ENCODE results near the gene PRUNE2. TPM values are rescaled to one million over a fixed set of nuclear protein-coding genes. Genes with fewer than 3 reads are reported as not detected.
A peak's percentile ranks its signal among the peaks of the same experiment; 100 is the strongest.

The PRUNE2 gene
- total RNA-seq, 4 donors from 2014 or later, result 586 to 728 (median 654) TPM

DNA sequence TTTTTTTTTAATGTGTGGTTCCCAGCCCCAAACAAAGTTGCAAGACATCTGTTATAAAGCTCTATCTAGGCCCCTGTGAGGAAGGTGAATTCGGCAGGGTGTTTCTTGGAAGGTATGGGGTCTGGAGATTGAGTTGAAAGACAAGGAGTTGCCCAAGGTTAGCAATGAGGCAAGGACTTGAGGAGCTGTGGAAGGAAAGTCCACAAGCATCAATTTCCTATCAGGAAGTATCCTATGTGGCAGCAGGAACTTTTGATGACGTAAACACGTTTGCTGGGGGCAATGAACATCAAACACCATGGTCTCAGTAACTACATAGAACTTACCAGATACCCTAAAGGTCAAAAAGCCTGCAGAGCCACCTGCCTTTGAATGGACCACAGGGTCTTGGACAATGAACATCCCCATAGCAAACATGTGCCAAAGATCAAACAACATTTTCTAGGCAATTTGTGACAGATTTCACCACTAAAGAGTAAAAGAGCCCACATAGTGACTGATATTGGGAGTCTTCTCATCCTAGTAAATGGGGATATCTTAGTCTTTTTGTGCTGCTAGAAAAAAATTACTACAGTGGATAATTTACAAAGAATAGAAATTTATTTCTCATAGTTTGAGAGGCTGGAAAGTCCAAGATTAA lies 301.9 kb downstream of the PRUNE2 start:
- 80% methylated on average over 3 of the region's 3 CpGs for WGBS
- Histone ChIP-seq H3K27me3 (peaks cover 0 to 3% (median 0%) of the 10 kb centered on the region in 4 donors), H3K4me1 (peaks cover 0 to 6% (median 0%) of the 10 kb centered on the region in 4 donors), H3K4me3 (no peak overlapping the region), H3K36me3 (no peaks in the 10 kb centered on the region), H3K9me3 (no peaks in the 10 kb centered on the region), H3K27ac (replicated peaks in 1 of 4) (no peak overlapping the region)
- TF ChIP-seq EP300 (IDR thresholded peaks at IDR 0.05) (no peak), POLR2AphosphoS5 (IDR thresholded peaks at IDR 0.05) (no peak)
- no peak for DNase-seq (ENCODE audit: extremely low spot score)
- intact Hi-C loops (cut with DNase I), result no loop called here

DNA sequence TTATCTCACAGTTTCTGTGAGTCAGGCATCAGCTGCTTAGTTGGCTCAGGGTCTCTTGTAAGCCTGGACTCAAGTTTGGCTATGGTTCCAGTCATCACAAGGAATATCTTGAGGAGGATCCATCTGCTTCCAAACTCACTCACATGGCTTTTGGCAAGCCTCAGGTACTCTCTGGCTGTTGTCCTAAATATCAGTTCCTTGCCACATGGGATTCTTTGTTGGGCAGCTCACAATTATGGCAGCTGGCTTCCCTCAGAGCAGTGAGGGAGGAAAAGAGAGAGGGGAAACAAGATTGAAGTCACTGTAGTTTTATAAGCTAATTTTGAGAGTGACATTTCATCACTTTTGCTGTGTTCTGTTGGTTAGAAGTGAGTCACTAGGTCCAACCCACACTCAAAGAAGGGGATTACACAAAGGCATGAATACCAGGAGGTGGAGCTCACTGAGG lies 302.4 kb downstream of the PRUNE2 start:
- peaks cover 0 to 3% (median 0%) of the 10 kb centered on the region in 4 donors for H3K27me3 ChIP-seq
- no peaks in the 10 kb centered on the region for H3K9me3 ChIP-seq
- no peak for DNase-seq (ENCODE audit: extremely low spot score)
- H3K36me3 ChIP-seq, result no peaks in the 10 kb centered on the region
- H3K4me1 ChIP-seq, result peaks cover 0 to 4% (median 0%) of the 10 kb centered on the region in 4 donors
- H3K4me3 ChIP-seq, result no peak overlapping the region
- intact Hi-C loops (cut with DNase I), result no loop called here
- TF ChIP-seq, protein P1, sequence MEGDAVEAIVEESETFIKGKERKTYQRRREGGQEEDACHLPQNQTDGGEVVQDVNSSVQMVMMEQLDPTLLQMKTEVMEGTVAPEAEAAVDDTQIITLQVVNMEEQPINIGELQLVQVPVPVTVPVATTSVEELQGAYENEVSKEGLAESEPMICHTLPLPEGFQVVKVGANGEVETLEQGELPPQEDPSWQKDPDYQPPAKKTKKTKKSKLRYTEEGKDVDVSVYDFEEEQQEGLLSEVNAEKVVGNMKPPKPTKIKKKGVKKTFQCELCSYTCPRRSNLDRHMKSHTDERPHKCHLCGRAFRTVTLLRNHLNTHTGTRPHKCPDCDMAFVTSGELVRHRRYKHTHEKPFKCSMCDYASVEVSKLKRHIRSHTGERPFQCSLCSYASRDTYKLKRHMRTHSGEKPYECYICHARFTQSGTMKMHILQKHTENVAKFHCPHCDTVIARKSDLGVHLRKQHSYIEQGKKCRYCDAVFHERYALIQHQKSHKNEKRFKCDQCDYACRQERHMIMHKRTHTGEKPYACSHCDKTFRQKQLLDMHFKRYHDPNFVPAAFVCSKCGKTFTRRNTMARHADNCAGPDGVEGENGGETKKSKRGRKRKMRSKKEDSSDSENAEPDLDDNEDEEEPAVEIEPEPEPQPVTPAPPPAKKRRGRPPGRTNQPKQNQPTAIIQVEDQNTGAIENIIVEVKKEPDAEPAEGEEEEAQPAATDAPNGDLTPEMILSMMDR (IDR thresholded peaks at IDR 0.05), result no peak
- TF ChIP-seq EP300 (IDR thresholded peaks at IDR 0.05), result no peak
- TF ChIP-seq POLR2AphosphoS5 (IDR thresholded peaks at IDR 0.05), result peak in 1 of 2 donors; percentile 9
- H3K27ac ChIP-seq (replicated peaks in 1 of 4), result no peak overlapping the region

DNA sequence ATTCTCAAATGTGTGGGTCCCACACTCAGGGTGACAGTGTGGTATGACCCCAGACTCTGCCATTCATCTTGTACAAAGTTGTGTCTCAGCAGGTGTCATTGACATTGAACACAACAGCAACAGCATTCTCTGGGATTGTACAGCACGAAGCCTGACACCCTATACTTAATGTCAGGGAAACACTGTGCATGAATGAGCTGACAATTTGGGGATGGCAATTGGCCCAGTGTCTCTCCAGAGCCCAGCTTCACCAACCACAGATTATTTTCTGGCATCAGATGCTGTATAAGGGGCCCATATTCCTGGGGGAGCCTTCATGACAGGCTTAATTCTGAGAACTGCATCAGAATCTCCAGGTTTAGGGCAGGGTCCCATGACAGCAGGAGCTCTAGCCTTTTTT lies 303.7 kb downstream of the PRUNE2 start:
- 82% methylated on average over 1 of the region's 1 CpG for WGBS
- Histone ChIP-seq H3K27ac (replicated peaks in 1 of 4) (no peak overlapping the region), H3K4me3 (no peak overlapping the region), H3K9me3 (no peaks in the 10 kb centered on the region), H3K4me1 (peaks cover 0 to 4% (median 0%) of the 10 kb centered on the region in 4 donors), H3K27me3 (peaks cover 0 to 3% (median 0%) of the 10 kb centered on the region in 4 donors), H3K36me3 (no peaks in the 10 kb centered on the region)
- intact Hi-C loops (cut with DNase I), result no loop called here
- DNase-seq (ENCODE audit: extremely low spot score), result no peak
- TF ChIP-seq POLR2A (IDR thresholded peaks at IDR 0.05; ENCODE audit: low read depth), result no peak
- TF ChIP-seq EP300 (IDR thresholded peaks at IDR 0.05), result no peak
- no peak for TF ChIP-seq POLR2AphosphoS5 (IDR thresholded peaks at IDR 0.05)
- TF ChIP-seq, protein P1 (IDR thresholded peaks at IDR 0.05), result no peak

DNA sequence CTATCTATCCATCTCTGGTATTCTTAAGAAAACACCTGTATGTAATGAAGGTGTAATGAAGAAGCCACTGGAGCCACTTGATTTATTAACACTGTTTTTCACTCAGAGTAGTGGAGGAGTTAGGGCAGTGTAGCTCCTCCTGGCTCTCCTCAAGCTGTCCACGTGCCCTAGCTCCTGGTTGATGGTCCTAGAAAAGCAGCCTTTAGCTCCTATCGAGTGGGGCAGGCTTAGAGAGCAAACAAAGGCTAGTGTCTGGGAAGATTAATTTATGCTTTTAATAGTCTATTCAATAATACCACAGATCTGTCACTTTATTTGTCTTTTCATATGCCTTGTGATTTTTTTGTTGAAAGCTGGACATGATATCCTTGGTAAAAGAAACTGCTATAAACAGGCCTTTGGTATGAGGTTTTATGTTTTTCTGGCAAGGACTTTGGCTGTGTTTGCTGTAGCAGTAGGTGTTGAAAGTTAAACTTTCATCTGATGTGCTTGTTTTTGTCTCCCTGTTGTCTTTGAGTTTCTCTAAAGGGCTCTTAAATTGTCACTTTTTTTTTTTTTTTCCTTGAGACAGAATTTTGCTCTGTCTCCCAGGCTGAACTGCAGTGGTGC lies 305.8 kb downstream of the PRUNE2 start:
- H3K4me1 ChIP-seq, result peaks cover 0 to 4% (median 0%) of the 10 kb centered on the region in 4 donors
- no peak overlapping the region for H3K4me3 ChIP-seq
- no peaks in the 10 kb centered on the region for H3K9me3 ChIP-seq
- peaks cover 0 to 20% (median 0%) of the 10 kb centered on the region in 4 donors for H3K27me3 ChIP-seq
- no peaks in the 10 kb centered on the region for H3K36me3 ChIP-seq
- DNase-seq (ENCODE audit: extremely low spot score), result no peak
- intact Hi-C loops (cut with DNase I), result no loop called here
- TF ChIP-seq, protein P1 (IDR thresholded peaks at IDR 0.05), result no peak
- TF ChIP-seq POLR2AphosphoS5 (IDR thresholded peaks at IDR 0.05) (no peak), EP300 (IDR thresholded peaks at IDR 0.05) (no peak), POLR2A (IDR thresholded peaks at IDR 0.05; ENCODE audit: low read depth) (no peak)
- H3K27ac ChIP-seq (replicated peaks in 1 of 4), result no peak overlapping the region
- 55% methylated on average over 2 of the region's 2 CpGs for WGBS

DNA sequence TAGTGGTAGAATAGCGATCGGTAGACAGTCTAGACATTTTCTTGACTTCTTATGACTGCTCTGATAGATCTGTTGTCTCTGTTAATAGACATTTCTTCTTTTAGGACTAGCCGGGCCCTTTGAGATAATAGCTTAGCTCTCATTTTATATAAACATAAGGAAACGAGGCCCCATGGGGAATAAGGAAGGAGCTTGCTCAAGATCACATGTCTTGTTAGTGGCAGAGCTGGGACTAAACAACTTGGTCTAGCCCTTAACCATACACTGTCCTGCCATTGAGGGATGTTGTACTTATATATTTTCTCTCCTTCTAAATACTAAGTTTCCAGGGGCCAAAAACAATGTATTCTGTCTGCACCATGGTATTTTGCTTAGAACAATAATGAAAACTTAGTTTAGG lies 306.9 kb downstream of the PRUNE2 start:
- TF ChIP-seq, protein P1 (IDR thresholded peaks at IDR 0.05), result no peak
- TF ChIP-seq EP300 (IDR thresholded peaks at IDR 0.05) (no peak), POLR2AphosphoS5 (IDR thresholded peaks at IDR 0.05) (no peak), POLR2A (IDR thresholded peaks at IDR 0.05; ENCODE audit: low read depth) (no peak)
- H3K9me3 ChIP-seq, result no peaks in the 10 kb centered on the region
- 82% methylated on average over 4 of the region's 4 CpGs for WGBS
- no peak overlapping the region for H3K4me3 ChIP-seq
- no peak overlapping the region for H3K27ac ChIP-seq (replicated peaks in 1 of 4)
- DNase-seq (ENCODE audit: extremely low spot score), result no peak
- intact Hi-C loops (cut with DNase I), result no loop called here
- no peaks in the 10 kb centered on the region for H3K36me3 ChIP-seq
- H3K27me3 ChIP-seq, result peaks cover 0 to 20% (median 0%) of the 10 kb centered on the region in 4 donors
- H3K4me1 ChIP-seq, result peaks cover 0 to 4% (median 0%) of the 10 kb centered on the region in 4 donors
